A549 (cell line): ENCODE data around the gene PLD2. TPM values are rescaled to one million over a fixed set of nuclear protein-coding genes. Genes with fewer than 3 reads are reported as not detected.
A peak's percentile ranks its signal among the peaks of the same experiment; 100 is the strongest.

Experiments
- ATAC-seq, 2 experiments: fragments of 200-7000 bp in 1 of 2; fragments of >200 bp in 1 of 2; cut with Nextera tagmentation in 1 of 2; cut with Tn5 transposase in 1 of 2; 3 replicates each; pipeline versions ENCODE4 v1.8.0 to v1.9.1; 2018 to 2020; ENCODE audit warnings: mild to moderate bottlenecking in 1 of 2, moderate library complexity in 1 of 2
- CTCF ChIA-PET: fragments of 300-600 bp; sonication (Branson Sonifier 250); formaldehyde crosslinking; extraction: SDS; loops from one replicate; lab custom pipeline; 2021; ENCODE audit warnings: antibody characterized with exemption, inconsistent platforms; lab: Yijun Ruan, JAX
- POLR2A ChIA-PET: fragments of 350-600 bp; formaldehyde crosslinking; extraction: SDS; loops from one replicate; lab custom pipeline; 2021; ENCODE audit warnings: antibody characterized with exemption, inconsistent platforms; lab: Yijun Ruan, JAX
- DNase-seq, 2 experiments: peaks; one replicate each; pipeline versions ENCODE4 v3.0.0 to v3.0.0-alpha.2; 2011 to 2016; ENCODE audit warnings: low read depth in 1 of 2, low spot score in 1 of 2
- FAIRE-seq: peaks from 2 replicates; lab custom pipeline; 2011; peaks lifted over from hg19 to GRCh38; lab: Jason Lieb, UNC
- H3K27ac ChIP-seq, 2 experiments: fragments of >200 bp; sonication (Bioruptor Twin); formaldehyde crosslinking; 3 replicates each; pipeline ENCODE4 v1.5.1; 2016 to 2017
- H3K4me1 ChIP-seq: fragments of >200 bp; sonication (Bioruptor Twin); formaldehyde crosslinking; 3 replicates; pipeline ENCODE4 v1.6.1; 2016
- H3K4me2 ChIP-seq: fragments of >200 bp; sonication (Bioruptor Twin); formaldehyde crosslinking; 3 replicates; pipeline ENCODE4 v1.6.1; 2016
- H3K4me3 ChIP-seq: fragments of >200 bp; sonication (Bioruptor Twin); formaldehyde crosslinking; 3 replicates; pipeline ENCODE4 v1.5.1; 2016
- H3K9me3 ChIP-seq: fragments of >200 bp; sonication (Bioruptor Twin); formaldehyde crosslinking; 3 replicates; pipeline ENCODE4 v1.6.1; 2016
- ATOH8 ChIP-seq: fragments of 250-450 bp; sonication (Bioruptor Pico); IDR thresholded peaks from 2 replicates; pipeline ENCODE4 v1.5.0; 2020; ENCODE audit warnings: low read depth, mild to moderate bottlenecking, moderate library complexity
- CBX2 ChIP-seq: fragments of 200-600 bp; sonication (generic); IDR thresholded peaks from 2 replicates; pipeline ENCODE4 v1.6.1; 2016; ENCODE audit warnings: low read depth, mild to moderate bottlenecking, borderline replicate concordance
- CHD2 ChIP-seq: fragments of 150-350 bp; IDR thresholded peaks from 2 replicates; pipeline ENCODE4 v1.6.1; 2014; ENCODE audit warnings: low read length; ENCODE audit not compliant: partially characterized antibody
- CTCF ChIP-seq: fragments of >200 bp; sonication (Bioruptor Twin); formaldehyde crosslinking; IDR thresholded peaks from 3 replicates; pipeline ENCODE4 v1.5.1; 2016
- EHMT2 ChIP-seq: fragments of 200-600 bp; sonication (generic); IDR thresholded peaks from 2 replicates; pipeline ENCODE4 v1.6.1; 2016; ENCODE audit warnings: antibody characterized with exemption, low read depth, mild to moderate bottlenecking, moderate library complexity
- ESRRA ChIP-seq: fragments of 150-350 bp; IDR thresholded peaks from 2 replicates; pipeline ENCODE4 v1.6.1; 2014; ENCODE audit warnings: mild to moderate bottlenecking, low read length, borderline replicate concordance
- FOSL2 ChIP-seq, 2 experiments: fragments of 450-650 bp in 1 of 2; fragments of >200 bp in 1 of 2; sonication (Bioruptor Twin) in 1 of 2; formaldehyde crosslinking; IDR thresholded peaks; 2 replicates each; pipeline versions ENCODE4 v1.5.0 to v1.6.1; 2016 to 2020; ENCODE audit warnings: mild to moderate bottlenecking in 1 of 2, moderate library complexity in 1 of 2
- FOXS1 ChIP-seq: fragments of 250-450 bp; sonication (Bioruptor Pico); IDR thresholded peaks from 2 replicates; pipeline ENCODE4 v1.5.0; 2020; ENCODE audit warnings: mild to moderate bottlenecking, moderate library complexity
- GATA3 ChIP-seq: IDR thresholded peaks from 2 replicates; pipeline ENCODE4 v1.6.1; 2012; ENCODE audit warnings: borderline replicate concordance
- HDAC2 ChIP-seq: fragments of 200-600 bp; sonication (generic); IDR thresholded peaks from 2 replicates; pipeline ENCODE4 v1.6.1; 2016
- HOXB5 ChIP-seq: fragments of 250-450 bp; sonication (Bioruptor Pico); IDR thresholded peaks from 2 replicates; pipeline ENCODE4 v1.5.0; 2020; ENCODE audit warnings: mild to moderate bottlenecking, moderate library complexity
- JUN ChIP-seq, 2 experiments: fragments of >200 bp; sonication (Bioruptor Twin); formaldehyde crosslinking; IDR thresholded peaks; 2 replicates in 1 of 2; 3 replicates in 1 of 2; pipeline ENCODE4 v1.6.1; 2016 to 2017
- JUNB ChIP-seq: fragments of >200 bp; sonication (Bioruptor Twin); formaldehyde crosslinking; IDR thresholded peaks from 2 replicates; pipeline ENCODE4 v1.6.1; 2016
- KDM1A ChIP-seq: fragments of 200-600 bp; sonication (generic); IDR thresholded peaks from 2 replicates; pipeline ENCODE4 v1.6.1; 2016; ENCODE audit warnings: low read depth, mild to moderate bottlenecking
- KDM5A ChIP-seq: fragments of 200-600 bp; sonication (generic); IDR thresholded peaks from 2 replicates; pipeline ENCODE4 v1.6.1; 2016; ENCODE audit warnings: antibody characterized with exemption, mild to moderate bottlenecking
- MAFK ChIP-seq: fragments of 450-650 bp; IDR thresholded peaks from 2 replicates; pipeline ENCODE4 v1.6.1; 2014; ENCODE audit not compliant: partially characterized antibody
- MAX ChIP-seq: IDR thresholded peaks from 2 replicates; pipeline ENCODE4 v1.6.1; 2012
- MYC ChIP-seq: IDR thresholded peaks from 2 replicates; pipeline ENCODE4 v1.6.1; 2012; ENCODE audit warnings: mild to moderate bottlenecking, inconsistent platforms, low read length, improper control_type of control experiment, borderline replicate concordance
- NR3C1 ChIP-seq: fragments of >200 bp; sonication (Bioruptor Twin); formaldehyde crosslinking; IDR thresholded peaks from 3 replicates; pipeline ENCODE4 v1.6.1; 2017
- PHF8 ChIP-seq: fragments of 200-600 bp; sonication (generic); IDR thresholded peaks from 2 replicates; pipeline ENCODE4 v1.6.1; 2016; ENCODE audit warnings: low read depth, mild to moderate bottlenecking, antibody characterized with exemption, moderate library complexity, borderline replicate concordance
- POLR2A ChIP-seq: IDR thresholded peaks from 2 replicates; pipeline ENCODE4 v1.6.1; 2012; ENCODE audit warnings: mild to moderate bottlenecking, low read length
- POLR2AphosphoS2 ChIP-seq: conservative IDR thresholded peaks from 2 replicates; pipeline ENCODE4 v1.6.1; 2012; ENCODE audit warnings: low read length, improper control_type of control experiment, inconsistent platforms
- RAD21 ChIP-seq, 2 experiments: fragments of >200 bp in 1 of 2; sonication (Bioruptor Twin) in 1 of 2; formaldehyde crosslinking in 1 of 2; IDR thresholded peaks in 1 of 2; conservative IDR thresholded peaks in 1 of 2; 2 replicates in 1 of 2; 3 replicates in 1 of 2; pipeline ENCODE4 v1.6.1; 2012 to 2018; ENCODE audit warnings: inconsistent platforms in 1 of 2
- RARB ChIP-seq: fragments of 250-450 bp; sonication (Bioruptor Pico); IDR thresholded peaks from 2 replicates; pipeline ENCODE4 v1.8.0; 2021; ENCODE audit warnings: mild to moderate bottlenecking, moderate library complexity
- REST ChIP-seq: fragments of 200-600 bp; sonication (generic); IDR thresholded peaks from 2 replicates; pipeline ENCODE4 v1.6.1; 2016; ENCODE audit warnings: antibody characterized with exemption, mild to moderate bottlenecking, moderate library complexity
- RFX5 ChIP-seq: fragments of 450-650 bp; IDR thresholded peaks from 2 replicates; pipeline ENCODE4 v1.7.1; 2014; ENCODE audit warnings: antibody characterized with exemption, mild to moderate bottlenecking, moderate library complexity
- SMC3 ChIP-seq: fragments of >200 bp; sonication (Bioruptor Twin); formaldehyde crosslinking; IDR thresholded peaks from 3 replicates; pipeline ENCODE4 v1.6.1; 2018; ENCODE audit warnings: inconsistent platforms
- TP53 ChIP-seq: fragments of 250-450 bp; sonication (Bioruptor Pico); IDR thresholded peaks from 2 replicates; pipeline ENCODE4 v1.5.0; 2021; ENCODE audit warnings: mild to moderate bottlenecking, moderate library complexity
- USF2 ChIP-seq: fragments of 450-650 bp; IDR thresholded peaks from 2 replicates; pipeline ENCODE4 v1.6.1; 2014; ENCODE audit warnings: antibody characterized with exemption
- ZC3H11A ChIP-seq: fragments of 450-650 bp; IDR thresholded peaks from 2 replicates; pipeline ENCODE4 v1.6.1; 2014; ENCODE audit warnings: antibody characterized with exemption, mild to moderate bottlenecking
- WGBS: methylation state at CpG from one replicate; pipeline ENCODE4 v1.1.6; 2017; ENCODE audit errors: missing lambda C conversion rate; 5-methylcytosine and 5-hydroxymethylcytosine counted together
- polyA plus RNA-seq, 4 experiments: library from polyadenylated mRNA; depleted of rRNA in 3 of 4; stranded (reverse); fragments of >200 nt; fragmentation: RNase III in 1 of 4; extraction: RNeasy Plus Mini Kit Qiagen cat#74134 plus additional on column Dnase treatment in 1 of 4; gene quantifications; 2 replicates in 3 of 4; 3 replicates in 1 of 4; pipeline ENCODE4 v1.2.3, GENCODE V29; 2011 to 2017

PLD2 gene
- polyA plus RNA-seq, 2 of the 4 experiments (the other 2 are of a cell fraction): 17.0 to 23.0 TPM

- TF ChIP-seq CHD2 (peak; percentile 61), REST (peak; percentile 48), TP53 (CRISPR knock-in tag) (peak; percentile 64; the same call in 1 of the 2 replicates), JUNB (no peak), MAX (peak; percentile 84), MYC (peak; percentile 81), SMC3 (peak; percentile 87), RFX5 (0 out of 2 replicates have a peak, but pooled peaks have one; percentile 60), KDM1A (no peak), FOSL2 (IDR thresholded peaks at IDR 0.05) (no peak), FOSL2 (CRISPR knock-in tag; IDR thresholded peaks at IDR 0.05) (peak; percentile 47), POLR2A (peak; percentile 90), JUN (IDR thresholded peaks at IDR 0.05) (peak; percentile 89 to 95), NR3C1 (no peak), RAD21 (conservative IDR thresholded peaks at IDR 0.05 in 1 of 2, IDR thresholded peaks at IDR 0.05 in 1 of 2) (peak; percentile 43 to 75; a peak in 4 of 5 replicates), PHF8 (peak; percentile 93), FOXS1 (CRISPR knock-in tag) (no peak), ESRRA (no peak)
Measured at GRCh38 chr17:4789951-4790704, 16.8 kb upstream of the PLD2 start (continued).

- TF ChIP-seq ATOH8 (no peak), KDM1A (no peak), POLR2AphosphoS2 (no peak), GATA3 (no peak), USF2 (no peak), HOXB5 (CRISPR knock-in tag) (no peak), MYC (no peak), SMC3 (no peak), JUN (IDR thresholded peaks at IDR 0.05) (no peak), RARB (no peak), KDM5A (no peak), CBX2 (no peak), ESRRA (no peak), EHMT2 (no peak), CTCF (no peak), ZC3H11A (no peak), FOSL2 (IDR thresholded peaks at IDR 0.05) (no peak), FOSL2 (CRISPR knock-in tag; IDR thresholded peaks at IDR 0.05) (no peak), CHD2 (no peak), HDAC2 (no peak), MAFK (no peak)
- POLR2A ChIA-PET: interaction anchor here (0.7 to 2.3 kb wide), 23 partner anchors 11 to 197 kb away, joined by 3 to 25 read pairs (median 6); partner anchors contain the start of genes ARRB2, CAMTA2, CXCL16 and MED11
- 40% methylated on average over 7 of the region's 7 CpGs for WGBS
- ATAC-seq (peak in 1 of 2 experiments; percentile 0; a peak in 1 of 6 replicates), FAIRE-seq (no peak), DNase-seq (no peak)
- H3K4me3 ChIP-seq: peak overlapping the region; percentile 62
- H3K9me3 ChIP-seq: no peaks in the 10 kb centered on the region
- peak overlapping the region; percentile 97 for H3K4me2 ChIP-seq
- H3K27ac ChIP-seq: peak overlapping the region; percentile 91 to 98
- peaks cover 27% of the 10 kb centered on the region for H3K4me1 ChIP-seq
- CTCF ChIA-PET: interaction anchor here (0.7 to 9.4 kb wide), 50 partner anchors 9 to 370 kb away, joined by 3 to 271 read pairs (median 9); partner anchors contain the start of genes ARRB2, C17orf114, CHRNE and CXCL16
Measured at GRCh38 chr17:4790705-4791088, 16.3 kb upstream of the PLD2 start.
